A673 (cell line): ENCODE results near the gene KCTD21.

Experiments
- CTCF ChIP-seq: fragments of 300-800, 200-600 bp; sonication (generic); conservative IDR thresholded peaks from 2 replicates; pipeline ENCODE4 v1.5.1; 2017; ENCODE audit warnings: low read depth, mild to moderate bottlenecking, antibody characterized with exemption, low read length, moderate library complexity, mixed read lengths
- EZH2 ChIP-seq: fragments of 200-600 bp; sonication (generic); IDR thresholded peaks from 2 replicates; pipeline ENCODE4 v1.6.1; 2017; ENCODE audit warnings: borderline replicate concordance, low read depth, mild to moderate bottlenecking, mixed read lengths, antibody characterized with exemption, low read length; ENCODE audit not compliant: poor library complexity, severe bottlenecking

GRCh38 chr11:78200553-78200952 is 12.1 kb upstream of the KCTD21 start:
- TF ChIP-seq CTCF (no peak), EZH2 (no peak)
